ENCODE measurements around the gene CHCHD6.

The CHCHD6 gene

GRCh38 chr3:126889276-126890201 is 185.5 kb downstream of the CHCHD6 start:
- DNase-seq (ENCODE audit: extremely low read depth in 1 of 2, low read depth in 1 of 2), result no peak

GRCh38 chr3:126891141-126891540 is 187.1 kb downstream of the CHCHD6 start:
- DNase-seq (ENCODE audit: extremely low read depth in 1 of 2, low read depth in 1 of 2), result no peak

DNA sequence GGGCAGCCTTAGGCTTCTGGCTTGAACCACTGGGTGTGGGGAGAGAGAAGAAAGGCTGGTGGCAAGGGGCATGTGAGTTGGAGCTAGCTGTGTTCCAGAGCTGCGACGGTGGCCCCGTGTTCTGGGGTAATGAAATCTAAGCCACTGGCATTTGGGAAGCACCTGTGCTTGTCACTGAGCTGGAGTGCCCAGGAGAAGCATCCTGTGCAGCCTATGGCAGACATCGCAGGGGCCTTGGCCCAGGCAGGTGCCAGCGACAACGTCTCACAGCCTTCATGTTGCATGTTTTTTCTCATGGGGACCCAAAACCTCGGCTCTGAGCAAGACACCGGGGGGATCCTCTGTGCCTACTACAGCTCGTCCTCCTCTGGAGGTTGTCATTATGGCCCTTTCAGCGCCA is 187.8 kb downstream of the CHCHD6 start:
- DNase-seq (ENCODE audit: extremely low read depth in 1 of 2, low read depth in 1 of 2), result no peak

DNA sequence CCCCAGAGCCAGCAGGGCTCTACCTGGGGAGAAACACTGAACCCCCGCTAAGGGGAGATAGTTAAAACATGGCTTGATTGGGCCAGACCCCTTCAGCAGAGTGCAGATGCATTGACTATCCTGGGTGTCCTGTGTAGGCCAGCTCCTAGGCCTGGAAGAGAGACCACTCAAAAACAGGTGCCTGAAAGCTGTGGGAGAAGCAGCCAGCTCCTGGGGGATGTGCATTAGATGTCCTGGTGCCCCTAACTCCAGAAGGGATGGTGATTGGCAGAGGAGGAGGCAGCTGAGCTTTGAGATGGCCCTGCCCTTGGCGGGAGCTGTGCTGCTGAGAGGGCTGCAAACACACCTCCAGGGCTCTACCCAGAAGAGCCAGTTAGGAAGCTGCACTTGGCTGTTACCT is 189.6 kb downstream of the CHCHD6 start:
- DNase-seq (ENCODE audit: extremely low read depth in 1 of 2, low read depth in 1 of 2), result no peak

DNA sequence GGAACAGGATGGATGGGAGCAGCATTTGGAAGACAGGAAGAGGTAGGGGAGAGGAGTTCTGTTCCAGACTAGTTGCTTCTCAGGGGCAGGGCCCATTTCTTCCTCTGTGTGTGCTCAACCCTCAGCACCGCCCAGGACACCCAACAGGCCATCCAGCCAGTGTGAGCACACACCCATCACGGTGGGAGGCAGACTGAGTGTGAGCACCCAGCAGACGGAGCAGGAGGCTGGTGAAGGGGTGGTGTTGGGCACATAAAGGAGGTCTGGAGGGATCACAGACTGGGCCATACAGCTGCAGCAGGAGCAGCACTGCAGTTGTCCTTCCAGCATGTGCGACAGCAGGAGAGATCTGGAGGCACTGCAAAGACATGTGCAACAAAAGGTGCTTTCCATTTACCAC is 190.4 kb downstream of the CHCHD6 start:
- DNase-seq (ENCODE audit: extremely low read depth in 1 of 2, low read depth in 1 of 2), result no peak

DNA sequence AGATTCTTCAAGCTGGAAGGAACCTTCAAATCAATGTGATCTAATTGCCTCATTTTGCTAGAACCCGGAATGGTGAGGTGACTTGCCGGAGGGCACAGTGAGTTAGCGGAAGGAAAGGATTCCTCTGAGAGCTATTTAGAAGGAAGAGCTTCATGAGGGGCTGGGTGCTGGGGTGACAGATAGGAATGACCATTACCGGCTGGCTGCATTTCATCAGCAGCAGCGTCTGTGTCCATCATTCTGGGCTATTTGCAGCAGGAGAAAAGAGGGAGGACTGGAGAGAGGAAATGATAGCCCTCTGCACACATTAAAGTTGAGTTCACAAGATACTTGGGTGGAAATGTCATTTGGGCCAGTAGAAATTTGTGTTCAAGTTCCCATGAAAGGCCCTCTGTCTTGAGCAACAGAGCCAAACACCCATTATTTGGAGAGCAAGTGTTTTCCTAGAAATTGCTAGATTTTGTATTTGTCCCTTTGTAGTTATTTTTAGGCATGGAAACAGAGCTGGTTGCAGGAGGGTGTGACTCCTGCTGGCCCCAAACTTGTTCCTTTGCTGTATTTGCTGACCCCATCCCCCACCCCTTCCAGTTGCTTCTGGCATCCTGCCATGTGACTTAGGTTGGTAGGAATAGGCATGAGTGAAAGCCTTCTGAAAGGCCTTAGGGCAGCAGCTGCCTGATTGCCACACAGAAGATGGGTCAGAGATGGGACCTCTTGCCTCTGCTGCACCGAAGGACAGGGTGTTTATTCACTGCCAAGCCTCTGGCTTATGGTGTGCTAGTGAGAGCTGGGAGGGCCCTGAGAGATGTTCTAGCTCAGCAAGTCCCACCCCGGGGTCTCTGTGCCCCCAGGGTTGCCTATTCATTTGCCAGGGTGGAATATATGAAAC is 191.4 kb downstream of the CHCHD6 start:
- no peak for DNase-seq (ENCODE audit: extremely low read depth in 1 of 2, low read depth in 1 of 2)

DNA sequence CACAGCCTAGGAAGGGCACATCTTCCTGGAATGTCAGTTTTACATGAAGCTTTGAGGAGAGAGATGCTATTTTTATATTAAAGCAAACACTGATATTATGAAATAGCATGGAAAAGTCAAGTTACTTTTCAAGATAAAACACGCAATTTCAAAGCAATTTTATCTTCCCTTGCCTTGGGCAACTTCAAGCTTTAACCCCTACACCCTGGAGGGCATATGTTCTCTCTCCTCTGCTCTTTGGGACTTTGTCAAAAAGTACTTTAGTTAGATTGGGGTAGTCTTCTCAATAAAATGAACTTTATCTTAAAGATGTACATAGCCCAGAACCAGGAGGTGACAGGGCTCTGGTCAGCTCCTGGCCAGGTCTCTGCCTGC is 192.0 kb downstream of the CHCHD6 start:
- DNase-seq (ENCODE audit: extremely low read depth in 1 of 2, low read depth in 1 of 2), result no peak

DNA sequence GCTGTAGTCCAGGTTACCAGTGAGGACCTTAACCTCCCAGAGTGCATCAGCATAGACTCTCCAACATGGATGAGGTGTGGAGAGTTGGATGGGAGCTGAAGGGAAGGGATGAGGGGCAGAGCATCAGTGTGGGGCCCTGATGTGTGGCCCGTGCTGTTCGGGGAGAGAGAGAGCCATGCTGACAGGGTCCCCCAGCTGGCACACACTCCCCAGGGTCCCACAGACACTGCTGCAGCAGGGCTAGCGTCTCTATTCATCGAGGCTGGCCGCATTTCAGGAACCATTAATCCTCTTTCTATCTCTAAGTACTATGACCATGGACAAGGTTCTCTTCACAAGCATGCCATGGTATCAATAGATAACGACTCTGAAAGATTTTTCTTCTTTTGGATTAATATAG is 192.9 kb downstream of the CHCHD6 start:
- DNase-seq (ENCODE audit: extremely low read depth in 1 of 2, low read depth in 1 of 2), result no peak

GRCh38 chr3:126897943-126898342 is 193.9 kb downstream of the CHCHD6 start:
- no peak for DNase-seq (ENCODE audit: extremely low read depth in 1 of 2, low read depth in 1 of 2)

- DNase-seq (ENCODE audit: extremely low read depth in 1 of 2, low read depth in 1 of 2), result no peak
These were observed 197.0 kb downstream of the CHCHD6 start for GRCh38 chr3:126900859-126901540.

DNA sequence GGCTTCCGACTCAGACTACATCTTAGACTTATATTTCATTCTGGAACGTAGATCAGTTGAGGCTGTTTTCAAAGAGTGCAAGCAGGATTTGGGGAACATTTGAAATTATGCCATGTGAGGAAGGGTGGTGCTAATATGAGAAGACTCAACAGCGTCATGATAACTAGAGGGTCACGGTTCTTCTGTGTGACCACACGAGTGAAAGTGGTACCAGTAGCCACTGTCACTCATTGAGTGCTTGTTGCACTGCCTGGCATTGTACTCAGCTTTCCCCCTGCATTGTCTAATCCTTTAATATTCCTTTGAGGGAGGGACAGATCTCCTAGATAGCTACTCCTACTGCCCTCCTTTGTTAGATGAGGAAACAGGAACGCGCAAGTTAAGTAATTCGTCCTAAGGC is 197.6 kb downstream of the CHCHD6 start:
- DNase-seq (ENCODE audit: extremely low read depth in 1 of 2, low read depth in 1 of 2), result no peak

DNA sequence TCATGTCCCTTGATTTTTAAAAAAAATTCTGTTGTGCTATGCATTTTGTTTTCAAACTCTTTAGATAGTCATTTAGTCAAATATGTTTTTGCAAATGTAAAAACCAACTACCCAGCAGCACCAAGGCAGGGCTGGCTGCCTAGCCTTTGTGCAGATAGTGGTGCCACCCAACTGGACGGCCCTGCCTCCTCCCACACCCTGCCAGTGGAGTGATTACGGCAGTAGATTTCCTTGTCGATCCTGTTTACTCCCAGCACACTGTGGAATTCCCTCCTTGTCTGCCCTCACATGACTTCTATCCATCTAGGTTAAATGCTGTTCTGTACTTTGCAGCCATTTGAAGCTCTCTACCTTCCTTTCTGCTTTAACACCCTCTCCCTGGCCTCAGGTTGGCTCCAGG is 199.5 kb downstream of the CHCHD6 start:
- no peak for DNase-seq (ENCODE audit: extremely low read depth in 1 of 2, low read depth in 1 of 2)

DNA sequence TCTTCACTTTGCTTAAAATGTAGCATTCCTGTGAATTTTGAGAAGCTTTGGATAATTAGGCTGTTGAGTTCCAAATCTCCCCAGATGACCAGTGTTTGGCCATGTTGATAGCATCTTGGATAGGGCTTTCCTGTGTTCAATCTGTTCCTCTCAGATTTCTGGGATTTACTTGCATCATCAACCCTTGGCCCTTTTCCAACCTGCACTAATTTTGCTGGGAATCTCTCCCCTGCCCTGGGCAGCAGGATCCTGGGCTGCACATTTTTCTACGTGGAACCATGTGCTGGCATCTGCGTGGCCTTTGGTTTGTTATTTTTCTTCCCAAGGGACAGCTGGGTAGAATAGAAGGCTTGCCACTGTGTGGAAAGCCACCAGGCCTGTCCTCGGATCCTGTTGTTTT is 203.5 kb downstream of the CHCHD6 start:
- DNase-seq (ENCODE audit: extremely low read depth in 1 of 2, low read depth in 1 of 2), result no peak

DNA sequence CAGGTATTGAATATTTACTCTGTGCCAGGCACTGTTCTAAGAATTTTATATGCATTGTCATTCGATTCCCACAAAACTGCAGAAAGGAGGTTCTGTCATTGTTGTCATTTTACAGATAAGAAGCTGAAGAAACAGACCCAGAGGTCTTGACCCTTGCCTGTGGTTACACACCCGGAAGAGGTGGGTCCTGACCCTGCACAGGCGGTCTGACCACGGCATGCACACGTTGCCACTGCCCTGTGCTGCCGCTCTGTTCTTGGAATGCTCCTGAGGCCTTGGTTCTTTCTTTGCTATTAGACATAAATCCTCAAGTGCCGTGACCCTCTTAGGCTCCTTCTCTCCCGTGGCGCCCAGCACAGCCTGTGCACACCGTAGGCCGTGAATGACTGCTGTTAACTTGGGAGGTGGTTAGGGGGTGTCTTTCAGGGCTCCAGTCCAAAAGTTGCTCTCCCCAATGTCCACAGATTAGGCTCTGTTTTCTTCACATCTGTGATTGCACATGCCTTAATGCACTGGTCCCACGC is 204.8 kb downstream of the CHCHD6 start:
- no peak for DNase-seq (ENCODE audit: extremely low read depth in 1 of 2, low read depth in 1 of 2)

GRCh38 chr3:126910231-126910630 is 206.2 kb downstream of the CHCHD6 start:
- DNase-seq (ENCODE audit: extremely low read depth in 1 of 2, low read depth in 1 of 2), result no peak

GRCh38 chr3:126911162-126912026 is 207.4 kb downstream of the CHCHD6 start:
- DNase-seq (ENCODE audit: extremely low read depth in 1 of 2, low read depth in 1 of 2), result peak; percentile 47 to 68

DNA sequence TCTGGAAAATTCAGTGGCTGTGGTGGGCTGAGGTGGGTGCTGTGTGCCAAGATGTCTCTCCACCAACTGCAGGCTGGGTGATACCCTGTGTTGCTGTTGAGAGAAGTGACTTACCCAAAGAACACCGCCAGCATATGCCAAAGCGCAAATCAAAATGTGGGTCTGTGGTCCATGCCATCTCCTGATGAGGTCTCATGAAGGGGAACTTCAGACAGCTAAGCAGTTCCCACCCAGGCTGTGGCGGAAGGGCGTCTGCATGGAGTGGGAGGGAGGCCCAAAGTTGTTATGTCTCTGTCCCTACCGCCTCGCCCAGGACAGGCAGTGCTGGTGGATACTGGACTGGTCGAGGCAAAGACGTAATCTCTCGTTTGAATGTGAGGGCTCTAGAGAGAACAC is 208.0 kb downstream of the CHCHD6 start:
- DNase-seq (ENCODE audit: extremely low read depth in 1 of 2, low read depth in 1 of 2), result no peak

GRCh38 chr3:126912491-126913195 is 208.6 kb downstream of the CHCHD6 start:
- DNase-seq (ENCODE audit: extremely low read depth in 1 of 2, low read depth in 1 of 2), result no peak

GRCh38 chr3:126913524-126913923 is 209.5 kb downstream of the CHCHD6 start:
- DNase-seq (ENCODE audit: extremely low read depth in 1 of 2, low read depth in 1 of 2), result peak in 1 of 2 donors; percentile 18

Measured in stimulated activated CD8-positive, alpha-beta memory T cell treated with anti-CD3 and anti-CD28 coated beads, Interleukin-7, amount 100 ng/mL, for 48 hours (primary cell).